Adipocyte (in vitro differentiated cells): ENCODE results near the gene ARHGAP12.
"Not testable (repeated sequence)": the region's sequence is repeated elsewhere in the genome, so short reads cannot be mapped to it uniquely, and the experiment has no call there.

Source experiments
- DNase-seq: peaks from one replicate; pipeline ENCODE4 v3.0.0-alpha.2; 2015; ENCODE audit warnings: low read depth
- H3K27me3 ChIP-seq: replicated peaks from 2 replicates; pipeline ENCODE4 v1.7.0; 2013; ENCODE audit warnings: mild to moderate bottlenecking, low read length, moderate library complexity; ENCODE audit not compliant: control insufficient read depth, insufficient read depth
- H3K36me3 ChIP-seq: 2 replicates; pipeline ENCODE4 v1.7.0; 2013; ENCODE audit warnings: low read length, mild to moderate bottlenecking, moderate library complexity; ENCODE audit not compliant: control insufficient read depth, insufficient read depth, severe bottlenecking
- H3K4me1 ChIP-seq: 2 replicates; pipeline ENCODE4 v1.7.0; 2013; ENCODE audit warnings: mild to moderate bottlenecking, low read length, moderate library complexity; ENCODE audit not compliant: control insufficient read depth, insufficient read depth
- H3K4me3 ChIP-seq: 2 replicates; pipeline ENCODE4 v1.7.0; 2013; ENCODE audit warnings: mild to moderate bottlenecking, low read length, moderate library complexity
- H3K9ac ChIP-seq: 2 replicates; pipeline ENCODE4 v1.7.0; 2013; ENCODE audit warnings: mild to moderate bottlenecking, low read length, moderate library complexity
- H3K9me3 ChIP-seq: 2 replicates; pipeline ENCODE4 v1.7.0; 2013; ENCODE audit warnings: mild to moderate bottlenecking, low read length, moderate library complexity; ENCODE audit not compliant: control insufficient read depth

ARHGAP12 gene

DNA sequence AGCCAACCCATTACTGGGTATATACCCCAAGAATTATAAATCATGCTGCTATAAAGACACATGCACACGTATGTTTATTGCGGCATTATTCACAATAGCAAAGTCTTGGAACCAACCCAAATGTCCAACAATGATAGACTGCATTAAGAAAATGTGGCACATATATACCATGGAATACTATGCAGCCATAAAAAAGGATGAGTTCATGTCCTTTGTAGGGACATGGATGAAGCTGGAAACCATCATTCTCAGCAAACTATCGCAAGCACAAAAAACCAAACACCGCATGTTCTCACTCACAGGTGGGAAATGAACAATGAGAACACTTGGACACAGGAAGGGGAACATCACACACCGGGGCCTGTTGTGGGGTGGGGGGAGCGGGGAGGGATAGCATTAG is 32.9 kb downstream of the ARHGAP12 start:
- H3K4me1 ChIP-seq, result peaks cover 18% of the 10 kb centered on the region
- H3K9ac ChIP-seq, H3K27me3 ChIP-seq, H3K4me3 ChIP-seq, H3K9me3 ChIP-seq, DNase-seq, H3K36me3 ChIP-seq: not testable (repeated sequence)

DNA sequence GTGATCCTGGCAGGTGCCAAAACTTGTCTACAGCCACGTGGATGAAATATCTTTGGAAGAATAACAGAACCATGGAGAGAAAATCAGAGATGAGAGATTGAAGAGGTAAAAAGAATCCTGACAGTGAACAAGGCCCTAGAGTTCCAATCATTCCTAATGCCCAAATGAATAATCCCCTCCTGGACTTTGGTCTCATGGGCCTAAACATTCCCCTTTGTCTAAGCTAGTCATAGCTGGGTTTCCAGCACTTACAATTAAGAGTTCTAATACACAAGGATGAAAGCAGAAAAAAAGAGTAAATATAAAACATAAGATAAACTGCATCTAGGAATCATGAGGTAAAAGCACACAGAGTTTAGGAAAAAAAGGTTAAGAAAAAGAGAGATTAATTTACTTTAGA is 40.2 kb downstream of the ARHGAP12 start:
- no peak for DNase-seq
- no peak overlapping the region for H3K4me3 ChIP-seq
- H3K27me3 ChIP-seq, result no peaks in the 10 kb centered on the region

DNA sequence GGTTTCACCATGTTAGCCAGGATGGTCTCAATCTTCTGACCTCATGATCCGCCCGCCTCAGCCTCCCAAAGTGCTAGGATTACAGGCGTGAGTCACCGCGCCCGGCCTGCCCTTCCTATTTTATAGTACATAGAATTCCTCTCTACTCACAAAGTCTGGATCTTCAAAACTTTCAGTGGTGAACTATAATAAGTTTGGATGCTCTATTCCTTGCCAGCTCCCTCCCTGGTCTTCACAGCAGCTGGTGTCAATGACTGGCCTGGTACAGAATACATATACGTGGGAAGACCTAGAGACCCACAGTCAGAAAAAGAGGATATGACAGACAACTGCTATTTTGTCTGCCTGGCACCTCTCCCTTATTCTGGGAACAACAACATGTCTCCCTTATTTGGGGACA is 40.8 kb downstream of the ARHGAP12 start:
- Histone ChIP-seq H3K4me1 (peaks cover 16% of the 10 kb centered on the region), H3K36me3 (no peaks in the 10 kb centered on the region), H3K4me3 (no peak overlapping the region), H3K9ac (no peak overlapping the region), H3K9me3 (no peaks in the 10 kb centered on the region), H3K27me3 (no peaks in the 10 kb centered on the region)
- no peak for DNase-seq

More for the DNA sequence above, 40.2 kb downstream of the ARHGAP12 start:
- Histone ChIP-seq H3K9me3 (no peaks in the 10 kb centered on the region), H3K4me1 (peaks cover 16% of the 10 kb centered on the region), H3K9ac (no peak overlapping the region), H3K36me3 (no peaks in the 10 kb centered on the region)

GRCh38 chr10:31886885-31887284 is 41.7 kb downstream of the ARHGAP12 start:
- Histone ChIP-seq H3K9me3 (no peaks in the 10 kb centered on the region), H3K4me1 (peaks cover 16% of the 10 kb centered on the region), H3K36me3 (no peaks in the 10 kb centered on the region), H3K9ac (no peak overlapping the region), H3K4me3 (no peak overlapping the region), H3K27me3 (no peaks in the 10 kb centered on the region)
- no peak for DNase-seq

DNA sequence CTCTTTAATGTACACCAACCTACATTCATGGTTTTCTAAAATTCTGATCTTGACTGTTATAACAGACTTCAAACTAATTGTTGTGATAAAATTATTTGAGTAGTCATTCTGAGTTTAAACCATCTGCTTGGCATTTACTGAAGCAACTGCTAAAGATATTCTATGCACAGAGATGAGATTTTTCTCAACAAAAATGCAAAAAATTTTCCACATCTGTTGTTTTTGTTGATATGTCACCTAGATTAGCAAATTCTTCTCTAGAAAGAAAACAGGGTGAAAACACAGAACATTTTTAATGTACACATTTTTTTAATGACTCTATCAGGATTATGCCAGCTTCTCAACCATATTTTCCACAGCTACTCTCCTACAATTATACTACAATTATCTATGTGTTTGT is 42.7 kb downstream of the ARHGAP12 start:
- peaks cover 21% of the 10 kb centered on the region for H3K4me1 ChIP-seq
- no peaks in the 10 kb centered on the region for H3K36me3 ChIP-seq
- no peaks in the 10 kb centered on the region for H3K27me3 ChIP-seq
- H3K9me3 ChIP-seq, result no peaks in the 10 kb centered on the region
- no peak overlapping the region for H3K4me3 ChIP-seq
- no peak overlapping the region for H3K9ac ChIP-seq
- DNase-seq, result peak; percentile 43

DNA sequence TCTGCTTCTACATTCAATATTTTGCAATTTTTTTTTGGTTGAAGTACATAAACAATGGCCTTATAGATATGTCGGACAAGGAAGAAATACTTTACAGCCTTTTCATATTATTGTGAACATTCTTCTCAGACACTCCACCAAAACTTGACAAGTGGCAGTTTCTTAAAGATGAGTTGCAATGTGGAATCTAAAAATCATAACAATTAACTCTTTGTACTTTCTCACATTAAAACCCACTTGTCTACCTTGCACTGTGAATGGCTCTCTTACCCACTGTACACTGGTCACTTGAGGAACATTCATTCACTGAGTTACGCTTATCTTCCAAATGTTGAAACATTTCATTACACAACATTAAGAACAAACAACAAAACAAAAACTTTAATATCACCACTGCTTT is 44.2 kb downstream of the ARHGAP12 start:
- Histone ChIP-seq H3K27me3 (no peaks in the 10 kb centered on the region), H3K4me1 (peaks cover 17% of the 10 kb centered on the region), H3K36me3 (no peaks in the 10 kb centered on the region), H3K9me3 (no peaks in the 10 kb centered on the region), H3K4me3 (no peak overlapping the region), H3K9ac (no peak overlapping the region)
- no peak for DNase-seq

DNA sequence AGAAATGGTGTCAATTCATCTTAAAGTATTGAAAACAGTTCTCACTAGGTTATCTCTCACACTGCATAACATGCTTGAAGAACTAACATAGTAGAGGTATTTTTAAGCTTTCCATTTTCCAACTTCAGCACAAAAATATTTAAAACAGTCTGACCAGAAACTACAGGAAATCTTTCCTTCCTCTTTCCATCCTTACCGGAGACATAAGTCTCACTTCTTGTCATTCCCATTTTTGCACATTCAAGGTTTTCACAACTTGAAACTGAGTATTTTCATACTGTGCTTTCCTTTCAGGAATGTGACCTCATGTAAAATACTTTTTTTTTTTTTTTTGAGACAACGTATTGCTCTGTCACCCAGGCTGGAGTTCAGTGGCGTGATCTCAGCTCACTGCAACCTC is 45.2 kb downstream of the ARHGAP12 start:
- no peak for DNase-seq
- no peak overlapping the region for H3K4me3 ChIP-seq
- H3K4me1 ChIP-seq, result peaks cover 24% of the 10 kb centered on the region
- no peaks in the 10 kb centered on the region for H3K36me3 ChIP-seq
- no peaks in the 10 kb centered on the region for H3K9me3 ChIP-seq
- no peaks in the 10 kb centered on the region for H3K27me3 ChIP-seq
- H3K9ac ChIP-seq, result no peak overlapping the region

DNA sequence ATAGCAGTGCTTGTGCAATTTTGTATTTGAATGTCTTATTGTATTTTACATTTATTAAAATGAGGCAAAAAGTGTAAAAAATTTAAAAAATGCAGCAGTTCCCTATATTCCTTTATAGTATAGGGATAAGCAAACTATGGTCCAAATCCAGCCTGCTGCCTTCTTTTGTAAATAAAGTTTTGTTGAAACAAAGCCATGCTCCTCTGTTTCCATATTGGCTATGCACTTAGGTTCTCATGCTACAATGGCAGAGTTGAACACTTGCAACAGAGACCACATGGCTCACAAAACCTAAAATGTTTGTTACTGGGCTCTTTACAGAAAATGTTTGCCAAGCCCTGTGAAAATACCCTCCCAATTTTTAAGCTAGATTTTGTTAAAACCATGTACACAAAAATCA is 50.1 kb downstream of the ARHGAP12 start:
- Histone ChIP-seq H3K4me3 (no peak overlapping the region), H3K9ac (no peak overlapping the region), H3K27me3 (no peaks in the 10 kb centered on the region), H3K4me1 (peaks cover 25% of the 10 kb centered on the region), H3K36me3 (no peaks in the 10 kb centered on the region), H3K9me3 (no peaks in the 10 kb centered on the region)
- no peak for DNase-seq

DNA sequence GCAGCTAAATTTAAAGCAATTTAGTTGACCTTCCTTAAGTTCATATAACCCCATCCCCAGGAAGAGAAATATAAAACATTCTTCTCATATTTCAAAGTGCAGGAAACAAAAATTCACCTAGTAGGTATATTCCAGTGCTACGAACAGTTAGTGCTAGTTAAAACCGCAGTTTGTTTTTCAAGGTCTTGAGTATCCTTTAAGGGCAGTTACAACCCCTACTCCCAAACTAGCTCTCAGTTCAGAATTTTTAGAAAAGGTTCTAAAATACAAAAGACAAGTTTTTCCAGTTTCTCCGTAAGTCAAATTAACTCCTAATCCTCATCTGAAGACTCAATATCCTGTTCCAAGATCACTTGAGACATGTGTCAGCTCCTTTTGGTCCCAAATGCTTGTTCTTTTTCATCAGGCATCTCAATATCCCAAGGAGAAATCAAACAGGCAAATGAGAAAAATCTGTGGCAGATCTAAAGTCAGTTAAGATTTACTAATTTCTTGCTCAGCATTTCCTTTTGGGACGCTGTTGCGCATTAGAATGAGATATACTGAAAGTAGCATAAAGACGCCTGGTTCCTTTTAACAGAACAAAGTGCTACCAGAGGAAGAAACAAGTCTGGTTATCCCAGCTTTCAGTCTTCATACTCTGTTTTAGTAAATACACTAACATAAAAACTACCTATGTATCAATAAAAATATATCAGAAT is 51.8 kb downstream of the ARHGAP12 start:
- Histone ChIP-seq H3K9ac (no peak overlapping the region), H3K4me1 (peaks cover 27% of the 10 kb centered on the region), H3K4me3 (no peak overlapping the region)

GRCh38 chr10:31875608-31876007 is 53.0 kb downstream of the ARHGAP12 start:
- H3K9ac ChIP-seq, result no peak overlapping the region

More for the DNA sequence above, 51.8 kb downstream of the ARHGAP12 start:
- Histone ChIP-seq H3K36me3 (no peaks in the 10 kb centered on the region), H3K27me3 (no peaks in the 10 kb centered on the region), H3K9me3 (no peaks in the 10 kb centered on the region)
- DNase-seq, result no peak

DNA sequence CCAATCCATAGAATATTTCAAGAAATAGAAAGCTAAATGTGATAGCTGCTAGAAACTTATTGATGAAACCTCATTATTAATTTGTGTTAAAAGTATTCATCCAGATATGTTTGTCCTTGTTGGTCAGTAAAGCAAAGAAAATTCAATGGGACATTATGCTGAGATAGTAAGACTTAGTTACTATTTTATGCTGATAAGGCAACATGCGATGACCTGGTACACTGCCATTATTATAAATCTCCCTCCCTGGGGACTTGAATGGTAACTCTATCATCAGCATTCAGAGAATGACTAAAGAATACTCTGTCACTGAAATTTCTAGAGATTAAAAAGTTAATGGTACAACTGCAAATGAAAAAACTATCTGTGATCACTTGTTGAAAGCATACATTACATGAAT is 54.9 kb downstream of the ARHGAP12 start:
- Histone ChIP-seq H3K36me3 (no peaks in the 10 kb centered on the region), H3K9ac (no peak overlapping the region), H3K4me3 (no peak overlapping the region), H3K9me3 (no peaks in the 10 kb centered on the region), H3K4me1 (peaks cover 18% of the 10 kb centered on the region), H3K27me3 (no peaks in the 10 kb centered on the region)
- DNase-seq, result no peak

More at GRCh38 chr10:31875608-31876007, 53.0 kb downstream of the ARHGAP12 start:
- no peak for DNase-seq
- no peak overlapping the region for H3K4me3 ChIP-seq
- H3K9me3 ChIP-seq, result no peaks in the 10 kb centered on the region
- peaks cover 22% of the 10 kb centered on the region for H3K4me1 ChIP-seq
- H3K27me3 ChIP-seq, result no peaks in the 10 kb centered on the region
- H3K36me3 ChIP-seq, result no peaks in the 10 kb centered on the region
